Measurements from ENCODE around the gene SCNN1G. TPM values are rescaled to one million over a fixed set of nuclear protein-coding genes. Genes with fewer than 3 reads are reported as not detected.

Gene SCNN1G
- total RNA-seq, 3 donors from 2014 or later (not counting 1 experiment from before 2014, with no cell fraction given) = not detected

GRCh38 chr16:23217646-23218045 lies 35.1 kb downstream of the SCNN1G start:
- TF ChIP-seq, protein P1, sequence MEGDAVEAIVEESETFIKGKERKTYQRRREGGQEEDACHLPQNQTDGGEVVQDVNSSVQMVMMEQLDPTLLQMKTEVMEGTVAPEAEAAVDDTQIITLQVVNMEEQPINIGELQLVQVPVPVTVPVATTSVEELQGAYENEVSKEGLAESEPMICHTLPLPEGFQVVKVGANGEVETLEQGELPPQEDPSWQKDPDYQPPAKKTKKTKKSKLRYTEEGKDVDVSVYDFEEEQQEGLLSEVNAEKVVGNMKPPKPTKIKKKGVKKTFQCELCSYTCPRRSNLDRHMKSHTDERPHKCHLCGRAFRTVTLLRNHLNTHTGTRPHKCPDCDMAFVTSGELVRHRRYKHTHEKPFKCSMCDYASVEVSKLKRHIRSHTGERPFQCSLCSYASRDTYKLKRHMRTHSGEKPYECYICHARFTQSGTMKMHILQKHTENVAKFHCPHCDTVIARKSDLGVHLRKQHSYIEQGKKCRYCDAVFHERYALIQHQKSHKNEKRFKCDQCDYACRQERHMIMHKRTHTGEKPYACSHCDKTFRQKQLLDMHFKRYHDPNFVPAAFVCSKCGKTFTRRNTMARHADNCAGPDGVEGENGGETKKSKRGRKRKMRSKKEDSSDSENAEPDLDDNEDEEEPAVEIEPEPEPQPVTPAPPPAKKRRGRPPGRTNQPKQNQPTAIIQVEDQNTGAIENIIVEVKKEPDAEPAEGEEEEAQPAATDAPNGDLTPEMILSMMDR (IDR thresholded peaks at IDR 0.05) = no peak
- Histone ChIP-seq H3K4me1 (ENCODE audit: control insufficient read depth, insufficient read depth, low read length) (no peaks in the 10 kb centered on the region), H3K36me3 (ENCODE audit: control insufficient read depth, insufficient read depth, low read length) (no peaks in the 10 kb centered on the region), H3K4me3 (ENCODE audit: low read length) (no peak overlapping the region), H3K9me3 (ENCODE audit: control insufficient read depth, insufficient read depth, low read length) (no peaks in the 10 kb centered on the region), H3K27ac (ENCODE audit: low read length) (no peak overlapping the region), H3K27me3 (ENCODE audit: control insufficient read depth, insufficient read depth, low read length) (no peaks in the 10 kb centered on the region)
- Mint-ChIP-seq H3K36me3 (no peaks in the 10 kb centered on the region), H3K27me3 (ENCODE audit: low read depth in 2 of 2) (peaks cover 3 to 18% of the 10 kb centered on the region in 2 donors), H3K4me1 (no peaks in the 10 kb centered on the region), H3K9me3 (no peaks in the 10 kb centered on the region), H3K4me3 (no peak overlapping the region), H3K27ac (no peak overlapping the region)
- ATAC-seq (no peak), DNase-seq (no peak)
- intact Hi-C loops (cut with micrococcal nuclease) = no loop called here
- WGBS (ENCODE audit: insufficient coverage) = 88% methylated on average over 8 of the region's 8 CpGs

DNA sequence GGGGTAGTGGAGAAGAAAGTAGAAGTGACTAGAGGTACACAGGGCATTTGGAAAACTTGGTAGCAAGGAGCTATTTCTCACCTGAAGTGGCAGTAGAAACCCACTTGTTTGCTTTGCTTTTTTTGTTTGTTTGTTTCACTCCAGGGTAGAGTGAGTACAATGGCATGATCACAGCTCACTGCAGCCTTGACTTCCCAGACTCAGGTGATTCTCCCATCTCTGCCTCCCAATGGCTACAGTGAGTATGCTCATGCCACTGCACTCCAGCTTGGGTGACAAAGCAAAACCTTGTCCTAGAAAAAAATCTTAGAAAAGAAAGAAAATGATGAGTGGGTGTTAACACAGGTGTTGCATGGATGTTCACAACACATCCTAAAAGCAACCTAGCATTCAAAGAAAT lies 40.4 kb downstream of the SCNN1G start:
- Histone ChIP-seq H3K36me3 (ENCODE audit: control insufficient read depth, insufficient read depth, low read length) (no peaks in the 10 kb centered on the region), H3K4me3 (ENCODE audit: low read length) (no peak overlapping the region), H3K27me3 (ENCODE audit: control insufficient read depth, insufficient read depth, low read length) (no peaks in the 10 kb centered on the region), H3K27ac (ENCODE audit: low read length) (no peak overlapping the region), H3K4me1 (ENCODE audit: control insufficient read depth, insufficient read depth, low read length) (no peaks in the 10 kb centered on the region), H3K9me3 (ENCODE audit: control insufficient read depth, insufficient read depth, low read length) (no peaks in the 10 kb centered on the region)
- intact Hi-C loops (cut with micrococcal nuclease) = no loop called here
- Mint-ChIP-seq H3K4me1 (no peaks in the 10 kb centered on the region), H3K27me3 (ENCODE audit: low read depth in 2 of 2) (peaks cover 6 to 18% of the 10 kb centered on the region in 2 donors), H3K9me3 (no peaks in the 10 kb centered on the region), H3K27ac (no peak overlapping the region), H3K4me3 (no peak overlapping the region), H3K36me3 (no peaks in the 10 kb centered on the region)
- TF ChIP-seq, protein P1 (IDR thresholded peaks at IDR 0.05) = no peak
- DNase-seq = no peak
- no peak for ATAC-seq

GRCh38 chr16:23223368-23223767 lies 40.8 kb downstream of the SCNN1G start:
- Histone ChIP-seq H3K9me3 (ENCODE audit: control insufficient read depth, insufficient read depth, low read length) (no peaks in the 10 kb centered on the region), H3K27ac (ENCODE audit: low read length) (no peak overlapping the region), H3K36me3 (ENCODE audit: control insufficient read depth, insufficient read depth, low read length) (no peaks in the 10 kb centered on the region), H3K4me1 (ENCODE audit: control insufficient read depth, insufficient read depth, low read length) (no peaks in the 10 kb centered on the region), H3K27me3 (ENCODE audit: control insufficient read depth, insufficient read depth, low read length) (no peaks in the 10 kb centered on the region), H3K4me3 (ENCODE audit: low read length) (no peak overlapping the region)
- Mint-ChIP-seq H3K4me3 (no peak overlapping the region), H3K4me1 (no peaks in the 10 kb centered on the region), H3K27me3 (ENCODE audit: low read depth in 2 of 2) (peaks cover 9 to 18% of the 10 kb centered on the region in 2 donors), H3K27ac (no peak overlapping the region), H3K9me3 (peaks cover 0 to 2% of the 10 kb centered on the region in 2 donors), H3K36me3 (no peaks in the 10 kb centered on the region)
- 78% methylated on average over 8 of the region's 8 CpGs for WGBS (ENCODE audit: insufficient coverage)
- DNase-seq (no peak), ATAC-seq (no peak)
- TF ChIP-seq, protein P1 (IDR thresholded peaks at IDR 0.05) = no peak
- intact Hi-C loops (cut with micrococcal nuclease) = no loop called here

- Mint-ChIP-seq H3K27me3 (ENCODE audit: low read depth in 2 of 2) (peaks cover 6 to 10% of the 10 kb centered on the region in 2 donors), H3K4me3 (no peak overlapping the region), H3K27ac (no peak overlapping the region), H3K36me3 (no peaks in the 10 kb centered on the region), H3K9me3 (peaks cover 0 to 2% of the 10 kb centered on the region in 2 donors), H3K4me1 (no peaks in the 10 kb centered on the region)
- no peak overlapping the region for H3K4me3 ChIP-seq (ENCODE audit: low read length)
- ATAC-seq (no peak), DNase-seq (no peak)
- H3K4me1 ChIP-seq (ENCODE audit: control insufficient read depth, insufficient read depth, low read length) = no peaks in the 10 kb centered on the region
- TF ChIP-seq, protein P1 (IDR thresholded peaks at IDR 0.05) = no peak
- no peaks in the 10 kb centered on the region for H3K36me3 ChIP-seq (ENCODE audit: control insufficient read depth, insufficient read depth, low read length)
- intact Hi-C loops (cut with micrococcal nuclease) = no loop called here
- WGBS (ENCODE audit: insufficient coverage) = 87% methylated on average over 4 of the region's 4 CpGs
- H3K27ac ChIP-seq (ENCODE audit: low read length) = no peak overlapping the region
- no peaks in the 10 kb centered on the region for H3K27me3 ChIP-seq (ENCODE audit: control insufficient read depth, insufficient read depth, low read length)
- H3K9me3 ChIP-seq (ENCODE audit: control insufficient read depth, insufficient read depth, low read length) = no peaks in the 10 kb centered on the region
Measured at GRCh38 chr16:23225109-23225508, 42.6 kb downstream of the SCNN1G start.
